A549 (cell line): ENCODE data around the gene GDNF. TPM values are rescaled to one million over a fixed set of nuclear protein-coding genes. Genes with fewer than 3 reads are reported as not detected.

Source experiments
- ATAC-seq, 2 experiments: fragments of 200-7000 bp in 1 of 2; fragments of >200 bp in 1 of 2; cut with Nextera tagmentation in 1 of 2; cut with Tn5 transposase in 1 of 2; 3 replicates each; pipeline versions ENCODE4 v1.8.0 to v1.9.1; 2018 to 2020; ENCODE audit warnings: mild to moderate bottlenecking in 1 of 2, moderate library complexity in 1 of 2
- CTCF ChIA-PET: fragments of 300-600 bp; sonication (Branson Sonifier 250); formaldehyde crosslinking; extraction: SDS; loops from one replicate; lab custom pipeline; 2021; ENCODE audit warnings: antibody characterized with exemption, inconsistent platforms; lab: Yijun Ruan, JAX
- POLR2A ChIA-PET: fragments of 350-600 bp; formaldehyde crosslinking; extraction: SDS; loops from one replicate; lab custom pipeline; 2021; ENCODE audit warnings: antibody characterized with exemption, inconsistent platforms; lab: Yijun Ruan, JAX
- DNase-seq, 2 experiments: peaks; one replicate each; pipeline versions ENCODE4 v3.0.0 to v3.0.0-alpha.2; 2011 to 2016; ENCODE audit warnings: low read depth in 1 of 2, low spot score in 1 of 2
- FAIRE-seq: peaks from 2 replicates; lab custom pipeline; 2011; peaks lifted over from hg19 to GRCh38; lab: Jason Lieb, UNC
- H3K27ac ChIP-seq, 2 experiments: fragments of >200 bp; sonication (Bioruptor Twin); formaldehyde crosslinking; 3 replicates each; pipeline ENCODE4 v1.5.1; 2016 to 2017
- H3K4me1 ChIP-seq: fragments of >200 bp; sonication (Bioruptor Twin); formaldehyde crosslinking; 3 replicates; pipeline ENCODE4 v1.6.1; 2016
- H3K4me2 ChIP-seq: fragments of >200 bp; sonication (Bioruptor Twin); formaldehyde crosslinking; 3 replicates; pipeline ENCODE4 v1.6.1; 2016
- H3K4me3 ChIP-seq: fragments of >200 bp; sonication (Bioruptor Twin); formaldehyde crosslinking; 3 replicates; pipeline ENCODE4 v1.5.1; 2016
- H3K9me3 ChIP-seq: fragments of >200 bp; sonication (Bioruptor Twin); formaldehyde crosslinking; 3 replicates; pipeline ENCODE4 v1.6.1; 2016
- CBX2 ChIP-seq: fragments of 200-600 bp; sonication (generic); IDR thresholded peaks from 2 replicates; pipeline ENCODE4 v1.6.1; 2016; ENCODE audit warnings: low read depth, mild to moderate bottlenecking, borderline replicate concordance
- CBX8 ChIP-seq: fragments of 200-600 bp; sonication (generic); IDR thresholded peaks from 2 replicates; pipeline ENCODE4 v1.6.1; 2016
- CEBPB ChIP-seq, 2 experiments: fragments of >200 bp in 1 of 2; sonication (Bioruptor Twin) in 1 of 2; formaldehyde crosslinking in 1 of 2; IDR thresholded peaks; 2 replicates each; pipeline ENCODE4 v1.6.1; 2012 to 2016
- EHMT2 ChIP-seq: fragments of 200-600 bp; sonication (generic); IDR thresholded peaks from 2 replicates; pipeline ENCODE4 v1.6.1; 2016; ENCODE audit warnings: antibody characterized with exemption, low read depth, mild to moderate bottlenecking, moderate library complexity
- EP300 ChIP-seq, 2 experiments: fragments of >200 bp; sonication (Bioruptor Twin); formaldehyde crosslinking; IDR thresholded peaks; 2 replicates in 1 of 2; 3 replicates in 1 of 2; pipeline ENCODE4 v1.6.1; 2016 to 2017
- FOXS1 ChIP-seq: fragments of 250-450 bp; sonication (Bioruptor Pico); IDR thresholded peaks from 2 replicates; pipeline ENCODE4 v1.5.0; 2020; ENCODE audit warnings: mild to moderate bottlenecking, moderate library complexity
- HDAC2 ChIP-seq: fragments of 200-600 bp; sonication (generic); IDR thresholded peaks from 2 replicates; pipeline ENCODE4 v1.6.1; 2016
- HOXB13 ChIP-seq: fragments of 250-450 bp; sonication (Bioruptor Pico); IDR thresholded peaks from 2 replicates; pipeline ENCODE4 v1.5.0; 2020; ENCODE audit warnings: low read depth, mild to moderate bottlenecking, moderate library complexity
- MAZ ChIP-seq: fragments of 150-350 bp; IDR thresholded peaks from 2 replicates; pipeline ENCODE4 v1.6.1; 2014; ENCODE audit warnings: antibody characterized with exemption, low read depth, low read length, borderline replicate concordance
- PHF8 ChIP-seq: fragments of 200-600 bp; sonication (generic); IDR thresholded peaks from 2 replicates; pipeline ENCODE4 v1.6.1; 2016; ENCODE audit warnings: low read depth, mild to moderate bottlenecking, antibody characterized with exemption, moderate library complexity, borderline replicate concordance
- POLR2AphosphoS2 ChIP-seq: conservative IDR thresholded peaks from 2 replicates; pipeline ENCODE4 v1.6.1; 2012; ENCODE audit warnings: low read length, improper control_type of control experiment, inconsistent platforms
- RCOR1 ChIP-seq: fragments of 150-350 bp; IDR thresholded peaks from 2 replicates; pipeline ENCODE4 v1.6.1; 2014; ENCODE audit warnings: antibody characterized with exemption, low read length, low read depth
- SMC3 ChIP-seq: fragments of >200 bp; sonication (Bioruptor Twin); formaldehyde crosslinking; IDR thresholded peaks from 3 replicates; pipeline ENCODE4 v1.6.1; 2018; ENCODE audit warnings: inconsistent platforms
- TFCP2L1 ChIP-seq: fragments of 250-450 bp; sonication (Bioruptor Pico); IDR thresholded peaks from 2 replicates; pipeline ENCODE4 v1.5.0; 2021; ENCODE audit warnings: mild to moderate bottlenecking
- ZFP36 ChIP-seq: fragments of 450-650 bp; IDR thresholded peaks from 2 replicates; pipeline ENCODE4 v1.6.1; 2014; ENCODE audit warnings: borderline replicate concordance; ENCODE audit not compliant: partially characterized antibody
- WGBS: methylation state at CpG from one replicate; pipeline ENCODE4 v1.1.6; 2017; ENCODE audit errors: missing lambda C conversion rate; 5-methylcytosine and 5-hydroxymethylcytosine counted together
- polyA plus RNA-seq, 4 experiments: library from polyadenylated mRNA; depleted of rRNA in 3 of 4; stranded (reverse); fragments of >200 nt; fragmentation: RNase III in 1 of 4; extraction: RNeasy Plus Mini Kit Qiagen cat#74134 plus additional on column Dnase treatment in 1 of 4; gene quantifications; 2 replicates in 3 of 4; 3 replicates in 1 of 4; pipeline ENCODE4 v1.2.3, GENCODE V29; 2011 to 2017
- TF ChIP-seq, protein P1 (sequence below): fragments of >200 bp; sonication (Bioruptor Twin); formaldehyde crosslinking; IDR thresholded peaks from 3 replicates; pipeline ENCODE4 v1.5.1; 2016
- TF ChIP-seq, protein P2 (sequence below): fragments of >200 bp; sonication (Bioruptor Twin); formaldehyde crosslinking; IDR thresholded peaks from 3 replicates; pipeline ENCODE4 v1.6.1; 2016
- TF ChIP-seq, protein P3 (sequence below): fragments of 450-650 bp; IDR thresholded peaks from 2 replicates; pipeline ENCODE4 v1.6.1; 2014; ENCODE audit warnings: antibody characterized with exemption
- TF ChIP-seq, protein P4 (sequence below): IDR thresholded peaks from 2 replicates; pipeline ENCODE4 v1.6.1; 2012; ENCODE audit warnings: low read depth, borderline replicate concordance

The GDNF gene
- polyA plus RNA-seq, 2 of the 4 experiments (the other 2 are of a cell fraction) = 0.01 TPM; not detected in 1

DNA sequence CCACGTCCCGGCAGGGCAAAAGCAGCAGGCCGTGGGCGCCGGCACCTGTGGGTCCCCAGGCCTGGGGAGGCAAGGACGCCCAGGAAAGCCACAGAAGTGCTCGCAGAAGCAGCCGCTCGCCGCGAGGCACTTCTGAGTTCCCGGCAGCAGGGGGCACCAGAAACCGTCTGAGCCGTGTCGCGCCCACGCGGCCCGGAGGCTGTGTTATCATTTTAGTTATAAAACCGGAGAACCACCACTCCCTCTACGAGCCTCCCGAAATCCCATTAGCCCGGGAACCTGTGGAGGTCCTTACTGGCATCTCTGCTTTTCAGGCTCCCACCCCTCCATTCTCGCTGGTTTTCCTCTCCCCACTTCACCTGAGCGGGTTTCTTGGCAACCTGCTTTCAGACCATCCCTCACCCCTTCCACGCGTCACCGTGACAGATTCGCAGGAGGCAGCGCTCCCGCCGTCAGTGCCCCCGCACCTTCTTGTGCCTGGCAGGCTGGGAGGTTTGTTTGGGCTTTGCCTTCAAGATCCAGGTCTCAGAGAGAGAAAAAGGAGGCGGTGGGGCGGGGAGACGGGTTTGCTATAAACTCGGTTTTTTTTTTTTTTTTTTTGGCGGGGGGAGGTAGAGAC lies 2.3 kb downstream of the GDNF start (continued):
- TF ChIP-seq, protein P1, sequence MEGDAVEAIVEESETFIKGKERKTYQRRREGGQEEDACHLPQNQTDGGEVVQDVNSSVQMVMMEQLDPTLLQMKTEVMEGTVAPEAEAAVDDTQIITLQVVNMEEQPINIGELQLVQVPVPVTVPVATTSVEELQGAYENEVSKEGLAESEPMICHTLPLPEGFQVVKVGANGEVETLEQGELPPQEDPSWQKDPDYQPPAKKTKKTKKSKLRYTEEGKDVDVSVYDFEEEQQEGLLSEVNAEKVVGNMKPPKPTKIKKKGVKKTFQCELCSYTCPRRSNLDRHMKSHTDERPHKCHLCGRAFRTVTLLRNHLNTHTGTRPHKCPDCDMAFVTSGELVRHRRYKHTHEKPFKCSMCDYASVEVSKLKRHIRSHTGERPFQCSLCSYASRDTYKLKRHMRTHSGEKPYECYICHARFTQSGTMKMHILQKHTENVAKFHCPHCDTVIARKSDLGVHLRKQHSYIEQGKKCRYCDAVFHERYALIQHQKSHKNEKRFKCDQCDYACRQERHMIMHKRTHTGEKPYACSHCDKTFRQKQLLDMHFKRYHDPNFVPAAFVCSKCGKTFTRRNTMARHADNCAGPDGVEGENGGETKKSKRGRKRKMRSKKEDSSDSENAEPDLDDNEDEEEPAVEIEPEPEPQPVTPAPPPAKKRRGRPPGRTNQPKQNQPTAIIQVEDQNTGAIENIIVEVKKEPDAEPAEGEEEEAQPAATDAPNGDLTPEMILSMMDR = peak; percentile 73
- TF ChIP-seq, protein P2, sequence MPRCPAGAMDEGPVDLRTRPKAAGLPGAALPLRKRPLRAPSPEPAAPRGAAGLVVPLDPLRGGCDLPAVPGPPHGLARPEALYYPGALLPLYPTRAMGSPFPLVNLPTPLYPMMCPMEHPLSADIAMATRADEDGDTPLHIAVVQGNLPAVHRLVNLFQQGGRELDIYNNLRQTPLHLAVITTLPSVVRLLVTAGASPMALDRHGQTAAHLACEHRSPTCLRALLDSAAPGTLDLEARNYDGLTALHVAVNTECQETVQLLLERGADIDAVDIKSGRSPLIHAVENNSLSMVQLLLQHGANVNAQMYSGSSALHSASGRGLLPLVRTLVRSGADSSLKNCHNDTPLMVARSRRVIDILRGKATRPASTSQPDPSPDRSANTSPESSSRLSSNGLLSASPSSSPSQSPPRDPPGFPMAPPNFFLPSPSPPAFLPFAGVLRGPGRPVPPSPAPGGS = no peak
- TF ChIP-seq RCOR1 (no peak), FOXS1 (CRISPR knock-in tag) (no peak), CBX8 (no peak)

- ATAC-seq = peak in 1 of 2 experiments; percentile 46; a peak in 3 of 6 replicates
- CTCF ChIA-PET = interaction anchor here (0.7 to 1.8 kb wide), 21 partner anchors 9 to 424 kb away, joined by 3 to 19 read pairs (median 3); no protein-coding TSS in a partner anchor
Measured at GRCh38 chr5:37836592-37837413, 3.0 kb downstream of the GDNF start.

GRCh38 chr5:37836235-37836591 lies 3.6 kb downstream of the GDNF start:
- POLR2A ChIA-PET = interaction anchor here (0.6 kb wide), 1 partner anchor 458 kb away, joined by 4 read pairs; no protein-coding TSS in a partner anchor
- Histone ChIP-seq H3K4me2 (peak overlapping the region; percentile 95), H3K4me1 (peaks cover 18% of the 10 kb centered on the region), H3K9me3 (no peaks in the 10 kb centered on the region; the same call in 2 of the 3 replicates), H3K27ac (no peak overlapping the region), H3K4me3 (peak overlapping the region; percentile 51; the same call in 2 of the 3 replicates)
- FAIRE-seq (no peak), DNase-seq (no peak), ATAC-seq (no peak)
- CTCF ChIA-PET = interaction anchor here (0.7 to 1.8 kb wide), 13 partner anchors 12 to 423 kb away, joined by 3 to 19 read pairs (median 4); no protein-coding TSS in a partner anchor
- 58% methylated on average over 16 of the region's 16 CpGs for WGBS
- TF ChIP-seq EHMT2 (no peak), PHF8 (no peak), TFCP2L1 (no peak), CBX2 (no peak), HOXB13 (no peak), MAZ (no peak), HDAC2 (no peak), SMC3 (no peak), ZFP36 (no peak), EP300 (IDR thresholded peaks at IDR 0.05) (no peak)
- TF ChIP-seq, protein P1 = no peak
- TF ChIP-seq, protein P3, sequence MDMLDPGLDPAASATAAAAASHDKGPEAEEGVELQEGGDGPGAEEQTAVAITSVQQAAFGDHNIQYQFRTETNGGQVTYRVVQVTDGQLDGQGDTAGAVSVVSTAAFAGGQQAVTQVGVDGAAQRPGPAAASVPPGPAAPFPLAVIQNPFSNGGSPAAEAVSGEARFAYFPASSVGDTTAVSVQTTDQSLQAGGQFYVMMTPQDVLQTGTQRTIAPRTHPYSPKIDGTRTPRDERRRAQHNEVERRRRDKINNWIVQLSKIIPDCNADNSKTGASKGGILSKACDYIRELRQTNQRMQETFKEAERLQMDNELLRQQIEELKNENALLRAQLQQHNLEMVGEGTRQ = no peak
- TF ChIP-seq, protein P4, sequence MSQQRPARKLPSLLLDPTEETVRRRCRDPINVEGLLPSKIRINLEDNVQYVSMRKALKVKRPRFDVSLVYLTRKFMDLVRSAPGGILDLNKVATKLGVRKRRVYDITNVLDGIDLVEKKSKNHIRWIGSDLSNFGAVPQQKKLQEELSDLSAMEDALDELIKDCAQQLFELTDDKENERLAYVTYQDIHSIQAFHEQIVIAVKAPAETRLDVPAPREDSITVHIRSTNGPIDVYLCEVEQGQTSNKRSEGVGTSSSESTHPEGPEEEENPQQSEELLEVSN = no peak

More at GRCh38 chr5:37836592-37837413, 3.0 kb downstream of the GDNF start:
- FAIRE-seq (no peak), DNase-seq (peak in 1 of 2 experiments; percentile 28)
- peaks cover 18% of the 10 kb centered on the region for H3K4me1 ChIP-seq
- TF ChIP-seq, protein P4 = peak; percentile 53; the same call in 1 of the 2 replicates
- TF ChIP-seq CEBPB (IDR thresholded peaks at IDR 0.05) (no peak), POLR2AphosphoS2 (no peak)
- peak overlapping the region; percentile 51 for H3K4me3 ChIP-seq
- peak overlapping the region; percentile 95 for H3K4me2 ChIP-seq
- POLR2A ChIA-PET = interaction anchor here (0.6 kb wide), 1 partner anchor 458 kb away, joined by 4 read pairs; no protein-coding TSS in a partner anchor
- peak overlapping the region in 1 of 2 experiments; percentile 20; a peak in 1 of 6 replicates for H3K27ac ChIP-seq
- H3K9me3 ChIP-seq = no peaks in the 10 kb centered on the region; the same call in 2 of the 3 replicates
- WGBS = 11% methylated on average over 39 of the region's 65 CpGs
